Measurements from ENCODE around the gene EXOG.

Gene EXOG

GRCh38 chr3:38542401-38543298 is 46.5 kb downstream of the EXOG start:
- Histone ChIP-seq H3K4me3 (IDR thresholded peaks at IDR 0.05; ENCODE audit: insufficient read depth, low read depth, low read length) (no peak overlapping the region), H3K4me2 (no peak overlapping the region), H2AFZ (ENCODE audit: low read depth) (no peak overlapping the region), H3K4me1 (ENCODE audit: low read depth, poor library complexity, severe bottlenecking) (no peaks in the 10 kb centered on the region), H3K9ac (no peak overlapping the region), H3K27me3 (ENCODE audit: insufficient read depth, low read depth) (no peaks in the 10 kb centered on the region), H3K36me3 (ENCODE audit: insufficient read depth) (no peaks in the 10 kb centered on the region), H4K20me1 (ENCODE audit: insufficient read depth) (no peaks in the 10 kb centered on the region), H3K79me2 (ENCODE audit: insufficient read depth, low read depth) (no peaks in the 10 kb centered on the region), H3K27ac (no peak overlapping the region)
- TF ChIP-seq CTCF (conservative IDR thresholded peaks at IDR 0.05; ENCODE audit: low read depth, low read length) = no peak

DNA sequence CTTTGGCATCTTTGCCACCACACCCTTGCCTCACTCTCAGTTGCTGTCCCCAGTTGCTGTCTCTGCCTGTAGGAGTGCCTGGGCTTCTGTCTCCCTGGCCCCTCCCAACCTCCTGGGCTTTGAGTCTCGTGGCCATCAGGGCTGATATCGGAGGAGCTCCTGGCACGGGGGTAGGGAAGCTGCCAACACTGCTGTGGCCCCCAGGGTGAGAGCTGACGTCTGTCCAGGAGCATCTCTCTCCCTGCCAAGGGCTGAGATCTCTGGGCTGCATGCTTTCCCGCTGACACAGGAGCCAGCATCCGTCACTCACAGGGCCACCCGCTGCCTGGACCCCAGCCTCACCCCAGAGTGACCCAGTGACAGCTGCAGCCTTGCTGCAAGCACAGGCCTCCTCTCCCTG is 47.4 kb downstream of the EXOG start:
- Histone ChIP-seq H3K9ac (no peak overlapping the region), H3K36me3 (ENCODE audit: insufficient read depth) (no peaks in the 10 kb centered on the region)

GRCh38 chr3:38544926-38545325 is 48.8 kb downstream of the EXOG start:
- Histone ChIP-seq H3K4me2 (no peak overlapping the region), H3K27ac (no peak overlapping the region), H3K27me3 (ENCODE audit: insufficient read depth, low read depth) (no peaks in the 10 kb centered on the region)

More for the DNA sequence above, 47.4 kb downstream of the EXOG start:
- Histone ChIP-seq H2AFZ (ENCODE audit: low read depth) (no peak overlapping the region), H3K27me3 (ENCODE audit: insufficient read depth, low read depth) (no peaks in the 10 kb centered on the region), H4K20me1 (ENCODE audit: insufficient read depth) (no peaks in the 10 kb centered on the region), H3K4me3 (IDR thresholded peaks at IDR 0.05; ENCODE audit: insufficient read depth, low read depth, low read length) (no peak overlapping the region), H3K4me1 (ENCODE audit: low read depth, poor library complexity, severe bottlenecking) (no peaks in the 10 kb centered on the region), H3K79me2 (ENCODE audit: insufficient read depth, low read depth) (no peaks in the 10 kb centered on the region), H3K4me2 (no peak overlapping the region), H3K27ac (no peak overlapping the region)
- TF ChIP-seq CTCF (conservative IDR thresholded peaks at IDR 0.05; ENCODE audit: low read depth, low read length) = no peak

GRCh38 chr3:38545550-38545949 is 49.4 kb downstream of the EXOG start:
- no peak overlapping the region for H3K4me3 ChIP-seq (IDR thresholded peaks at IDR 0.05; ENCODE audit: insufficient read depth, low read depth, low read length)
- no peaks in the 10 kb centered on the region for H4K20me1 ChIP-seq (ENCODE audit: insufficient read depth)
- TF ChIP-seq CTCF (conservative IDR thresholded peaks at IDR 0.05; ENCODE audit: low read depth, low read length) = no peak
- no peak overlapping the region for H3K4me2 ChIP-seq
- H3K4me1 ChIP-seq (ENCODE audit: low read depth, poor library complexity, severe bottlenecking) = no peaks in the 10 kb centered on the region
- H3K9ac ChIP-seq = no peak overlapping the region
- no peaks in the 10 kb centered on the region for H3K27me3 ChIP-seq (ENCODE audit: insufficient read depth, low read depth)
- H3K79me2 ChIP-seq (ENCODE audit: insufficient read depth, low read depth) = no peaks in the 10 kb centered on the region
- no peak overlapping the region for H2AFZ ChIP-seq (ENCODE audit: low read depth)
- H3K36me3 ChIP-seq (ENCODE audit: insufficient read depth) = no peaks in the 10 kb centered on the region
- H3K27ac ChIP-seq = no peak overlapping the region

More at GRCh38 chr3:38544926-38545325, 48.8 kb downstream of the EXOG start:
- H3K4me3 ChIP-seq (IDR thresholded peaks at IDR 0.05; ENCODE audit: insufficient read depth, low read depth, low read length) = no peak overlapping the region
- H3K9ac ChIP-seq = no peak overlapping the region
- H4K20me1 ChIP-seq (ENCODE audit: insufficient read depth) = no peaks in the 10 kb centered on the region
- H2AFZ ChIP-seq (ENCODE audit: low read depth) = no peak overlapping the region
- no peak for TF ChIP-seq CTCF (conservative IDR thresholded peaks at IDR 0.05; ENCODE audit: low read depth, low read length)
- no peaks in the 10 kb centered on the region for H3K4me1 ChIP-seq (ENCODE audit: low read depth, poor library complexity, severe bottlenecking)
- H3K36me3 ChIP-seq (ENCODE audit: insufficient read depth) = no peaks in the 10 kb centered on the region
- H3K79me2 ChIP-seq (ENCODE audit: insufficient read depth, low read depth) = no peaks in the 10 kb centered on the region

Data from KMS-11 (cell line).